GM21528 (cell line): ENCODE measurements around the gene ADAMTS16.

Experiments
- ATAC-seq: cut with Tn5 transposase; IDR thresholded peaks from one replicate; pipeline ENCODE4 v1.9.1; 2021; ENCODE audit warnings: mild to moderate bottlenecking, moderate library complexity; ENCODE audit not compliant: unreplicated experiment, low FRiP score

ADAMTS16 gene

GRCh38 chr5:5304361-5305020, 164.4 kb downstream of the ADAMTS16 start:
- ATAC-seq = no peak

- no peak for ATAC-seq
Measured at GRCh38 chr5:5306696-5307095, 166.6 kb downstream of the ADAMTS16 start.

GRCh38 chr5:5308319-5308718, 168.2 kb downstream of the ADAMTS16 start:
- ATAC-seq = no peak

- no peak for ATAC-seq
Measured at GRCh38 chr5:5309645-5310044, 169.5 kb downstream of the ADAMTS16 start.

GRCh38 chr5:5313101-5313635, 173.0 kb downstream of the ADAMTS16 start:
- ATAC-seq = no peak

GRCh38 chr5:5314166-5314565, 174.0 kb downstream of the ADAMTS16 start:
- ATAC-seq = no peak

- no peak for ATAC-seq
Measured at GRCh38 chr5:5314626-5315025, 174.5 kb downstream of the ADAMTS16 start.

- no peak for ATAC-seq
Measured at GRCh38 chr5:5315068-5315980, 175.2 kb downstream of the ADAMTS16 start.

- ATAC-seq = no peak
Measured at GRCh38 chr5:5316334-5316733, 176.2 kb downstream of the ADAMTS16 start.

GRCh38 chr5:5317976-5318375, 177.8 kb downstream of the ADAMTS16 start:
- no peak for ATAC-seq

GRCh38 chr5:5318426-5319190, 178.5 kb downstream of the ADAMTS16 start:
- ATAC-seq = no peak

GRCh38 chr5:5320062-5320805, 180.1 kb downstream of the ADAMTS16 start:
- ATAC-seq = no peak

- ATAC-seq = no peak
Measured at GRCh38 chr5:5321137-5321536, 181.0 kb downstream of the ADAMTS16 start.

- no peak for ATAC-seq
Measured at GRCh38 chr5:5323551-5323950, 183.4 kb downstream of the ADAMTS16 start.

GRCh38 chr5:5326115-5326758, 186.1 kb downstream of the ADAMTS16 start:
- ATAC-seq = no peak

- no peak for ATAC-seq
Measured at GRCh38 chr5:5327126-5327525, 187.0 kb downstream of the ADAMTS16 start.

- ATAC-seq = no peak
Measured at GRCh38 chr5:5330728-5331452, 190.8 kb downstream of the ADAMTS16 start.

- no peak for ATAC-seq
Measured at GRCh38 chr5:5331848-5332247, 191.7 kb downstream of the ADAMTS16 start.

- ATAC-seq = no peak
Measured at GRCh38 chr5:5332287-5332686, 192.2 kb downstream of the ADAMTS16 start.
